GM19455 (cell line): ENCODE results near the gene POLE.

ENCODE experiments used
- ATAC-seq: cut with Tn5 transposase; IDR thresholded peaks from one replicate; pipeline ENCODE4 v1.9.1; 2021; ENCODE audit not compliant: unreplicated experiment

The POLE gene

GRCh38 chr12:132658149-132658894 is 28.8 kb downstream of the POLE start:
- ATAC-seq = no peak

DNA sequence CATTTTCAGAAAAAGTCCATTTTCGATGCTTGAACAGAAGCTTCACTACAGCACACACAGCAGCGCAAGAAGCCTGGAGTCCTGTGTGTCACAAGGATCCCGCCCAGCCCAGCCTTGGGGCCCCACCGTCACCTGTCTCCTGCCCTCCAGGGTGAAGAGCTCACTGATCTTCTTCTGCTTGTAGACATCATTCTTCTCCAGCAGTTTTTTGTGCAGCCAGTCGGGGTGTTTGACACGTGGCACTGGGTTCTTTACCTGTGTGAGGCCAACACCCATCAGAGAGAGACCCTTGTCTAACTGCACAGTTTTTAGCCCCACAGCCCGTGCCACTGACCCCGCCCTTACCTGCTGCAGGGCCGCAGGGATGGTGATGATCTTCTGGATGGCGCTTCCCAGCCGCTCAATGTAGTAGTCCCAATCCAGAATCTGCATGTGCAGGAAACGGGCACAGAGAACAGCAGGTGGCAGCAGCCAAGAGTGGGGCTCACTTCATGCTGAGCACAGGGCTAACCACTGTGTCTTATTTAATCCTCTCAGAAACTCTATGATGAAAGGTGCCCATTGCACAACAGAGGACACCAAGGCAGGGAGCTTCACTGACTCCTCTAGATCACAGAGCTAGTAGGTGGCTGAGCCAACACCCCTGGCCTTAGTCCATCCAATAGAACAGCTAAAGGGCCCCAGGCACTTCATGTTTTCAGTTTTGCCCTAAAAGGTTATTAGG is 30.0 kb downstream of the POLE start:
- no peak for ATAC-seq

DNA sequence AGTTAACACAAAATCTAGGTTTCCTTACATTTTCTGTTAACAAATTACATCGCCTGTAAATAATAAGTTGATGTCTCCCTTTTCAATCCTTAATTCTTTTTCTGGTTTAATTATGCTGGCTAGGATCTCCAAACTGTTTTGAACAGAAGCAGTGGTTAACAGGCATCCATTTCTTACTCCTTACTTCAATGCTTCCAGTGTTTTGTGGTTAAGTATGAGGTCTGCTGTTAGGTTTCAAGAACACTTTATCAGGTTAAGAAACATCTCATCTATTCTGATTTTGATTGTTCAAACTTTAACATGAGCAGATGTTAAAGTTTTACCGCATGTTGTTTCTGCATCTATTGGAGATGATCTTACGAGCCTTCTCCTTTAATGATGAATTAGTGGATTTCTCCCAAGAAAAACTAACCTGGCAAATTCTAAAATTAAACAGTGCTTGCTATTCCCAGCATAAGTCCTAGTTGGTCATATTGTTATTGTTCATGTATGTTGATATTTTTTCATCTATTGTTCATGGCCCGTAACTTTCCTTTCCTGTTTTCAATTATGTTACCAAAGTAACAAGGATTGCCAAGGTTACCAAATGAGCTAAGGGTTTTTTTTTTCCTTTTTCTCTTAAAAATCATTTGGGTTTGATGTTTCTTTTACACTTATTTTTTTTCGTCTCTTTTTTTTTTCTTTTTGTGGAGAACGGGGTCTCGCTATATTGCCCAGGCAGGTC is 33.4 kb downstream of the POLE start:
- no peak for ATAC-seq

DNA sequence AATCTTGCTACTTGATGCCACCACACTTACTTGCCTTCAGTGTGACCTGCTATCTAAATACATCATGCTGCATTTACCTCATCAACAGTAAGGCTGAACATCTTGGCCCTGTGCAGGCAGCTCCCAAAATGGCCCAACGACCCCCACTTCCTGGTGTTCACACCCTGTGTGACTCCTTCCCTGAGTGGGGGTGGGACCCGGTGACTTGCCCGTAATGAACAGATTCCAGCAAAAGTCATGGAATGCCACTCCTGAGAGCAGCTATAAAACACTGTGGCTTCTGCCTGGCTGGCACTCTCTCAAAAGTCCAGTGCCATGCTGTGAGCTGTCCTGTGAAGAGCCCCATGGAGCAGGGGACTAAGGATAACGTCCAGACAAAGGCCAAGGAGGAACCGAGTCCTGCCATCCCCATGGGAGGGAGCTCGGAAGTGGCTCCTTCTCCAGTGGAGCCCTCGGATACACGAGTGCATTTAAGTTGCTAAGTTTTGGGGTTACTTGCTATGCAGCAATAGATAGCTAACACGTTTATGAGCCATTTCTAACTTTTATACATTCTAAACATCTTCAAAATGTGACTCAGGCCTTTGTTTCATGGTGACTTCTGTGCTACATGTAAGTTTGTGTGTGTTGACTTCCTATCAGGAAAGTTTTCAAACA is 35.6 kb downstream of the POLE start:
- no peak for ATAC-seq

GRCh38 chr12:132649226-132649945 is 37.8 kb downstream of the POLE start:
- no peak for ATAC-seq

DNA sequence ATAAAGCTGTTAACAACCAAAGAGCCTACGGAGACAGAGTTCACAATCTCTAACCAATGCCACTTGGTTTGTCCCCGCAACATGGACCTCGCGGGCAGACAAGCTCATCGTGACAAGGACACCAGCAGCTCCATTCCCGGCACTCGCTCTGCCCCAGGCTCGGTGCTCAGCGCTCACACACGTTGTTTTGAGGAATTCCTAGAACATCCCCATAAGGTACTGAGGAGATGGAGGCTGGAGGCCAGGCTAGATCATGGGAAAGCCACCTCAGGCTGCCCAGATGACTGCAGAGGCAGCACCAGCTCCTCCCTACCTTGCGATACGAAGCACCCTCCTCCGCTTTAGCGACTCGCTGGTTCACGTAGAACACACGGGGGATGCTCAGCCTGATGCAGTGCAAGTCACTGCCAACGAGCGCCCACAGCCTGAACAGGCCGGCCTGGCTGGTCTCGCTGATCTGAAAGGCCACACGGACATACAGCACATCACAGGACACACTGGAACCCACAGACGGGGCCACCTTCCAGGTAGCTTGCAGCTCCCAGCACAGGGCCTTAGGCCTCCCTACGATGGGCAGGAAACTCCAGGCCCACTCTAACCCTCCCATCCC is 38.4 kb downstream of the POLE start:
- ATAC-seq = no peak

DNA sequence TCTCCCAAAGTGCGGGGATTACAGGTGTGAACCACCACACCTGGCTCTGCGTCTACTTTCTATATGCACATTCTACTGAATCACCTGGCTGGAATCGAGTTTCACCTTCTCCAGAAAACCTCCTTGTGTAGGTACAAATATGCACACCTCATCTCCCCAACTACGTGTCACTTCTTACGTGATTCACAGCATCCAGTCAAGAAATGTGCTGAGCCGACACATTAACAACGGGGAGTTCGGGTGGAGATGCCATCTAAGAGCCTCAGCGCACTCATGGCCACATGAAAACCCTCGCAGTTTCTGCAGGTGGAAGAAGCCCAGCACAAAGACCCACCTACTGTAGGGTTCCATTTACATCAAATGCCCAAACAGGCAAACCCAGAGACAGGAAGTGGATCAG is 39.3 kb downstream of the POLE start:
- no peak for ATAC-seq

DNA sequence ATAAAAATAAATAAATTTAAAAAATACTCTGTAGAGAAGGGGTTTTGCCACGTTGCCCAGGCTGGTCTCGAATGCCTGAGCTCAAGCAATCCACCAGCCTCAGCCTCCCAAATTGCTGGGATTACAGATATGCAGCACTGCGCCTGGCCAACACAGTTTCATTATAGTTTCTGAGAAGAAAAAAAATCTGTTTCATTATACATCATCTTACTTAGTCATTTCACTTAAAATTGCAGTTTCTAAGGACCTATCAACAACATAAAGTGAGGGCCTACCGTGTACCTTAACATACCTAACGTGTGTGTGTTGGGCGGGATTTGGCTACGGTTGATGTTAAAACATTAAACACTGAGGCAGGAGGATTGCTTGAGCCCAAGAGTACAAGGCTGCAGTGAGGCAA is 40.3 kb downstream of the POLE start:
- no peak for ATAC-seq

DNA sequence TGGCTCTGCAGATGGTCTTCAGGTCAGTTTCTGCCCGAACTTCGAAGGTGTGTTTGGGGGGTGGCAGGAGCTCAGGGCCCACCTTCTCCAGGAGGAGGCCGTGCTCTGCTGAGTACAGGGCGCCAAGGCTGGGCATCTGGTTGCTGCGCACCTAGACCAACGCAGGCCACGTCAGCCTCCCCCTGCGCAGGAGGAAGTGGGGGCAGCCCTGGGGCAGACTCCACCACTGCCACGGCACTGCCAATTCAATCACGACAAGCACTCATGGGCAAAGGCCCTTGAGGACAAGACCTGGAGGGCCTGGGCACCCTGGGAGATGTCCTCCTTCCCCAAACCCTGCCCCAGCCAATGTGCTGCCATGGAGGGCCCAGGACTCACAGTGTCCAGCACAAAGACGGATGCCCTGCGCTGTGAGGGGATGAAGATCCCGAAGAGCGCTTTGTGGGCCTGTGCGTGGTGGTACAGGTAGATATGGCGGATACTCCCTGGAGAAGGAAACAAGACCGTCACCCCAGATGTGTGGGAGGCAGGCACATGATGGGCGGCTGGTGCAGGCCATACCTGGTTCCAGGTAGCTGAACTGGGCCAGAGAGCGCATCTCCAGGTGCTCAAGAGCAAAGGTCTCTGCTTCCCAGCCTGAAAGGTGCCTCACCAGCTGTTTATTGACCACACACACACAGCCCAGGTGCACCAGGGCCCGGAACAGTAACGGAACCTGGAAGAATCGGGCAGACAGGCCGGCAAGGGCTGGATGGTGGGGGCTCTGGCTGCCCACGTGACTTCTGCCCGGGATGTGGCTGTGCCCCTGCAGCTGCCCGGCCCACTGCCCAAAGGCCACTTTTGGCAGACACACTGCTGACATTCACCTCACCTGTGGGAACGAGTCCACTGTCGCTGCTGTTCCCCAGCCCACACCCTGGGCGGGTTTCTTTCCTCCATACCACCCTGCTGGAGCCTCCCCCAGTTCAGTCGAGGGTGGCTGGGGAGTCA is 44.0 kb downstream of the POLE start:
- ATAC-seq = no peak

GRCh38 chr12:132641811-132642650 is 45.1 kb downstream of the POLE start:
- ATAC-seq = no peak

- no peak for ATAC-seq
These were observed 46.2 kb downstream of the POLE start for GRCh38 chr12:132640936-132641335.

- no peak for ATAC-seq
These were observed 47.1 kb downstream of the POLE start for GRCh38 chr12:132639956-132640520.

DNA sequence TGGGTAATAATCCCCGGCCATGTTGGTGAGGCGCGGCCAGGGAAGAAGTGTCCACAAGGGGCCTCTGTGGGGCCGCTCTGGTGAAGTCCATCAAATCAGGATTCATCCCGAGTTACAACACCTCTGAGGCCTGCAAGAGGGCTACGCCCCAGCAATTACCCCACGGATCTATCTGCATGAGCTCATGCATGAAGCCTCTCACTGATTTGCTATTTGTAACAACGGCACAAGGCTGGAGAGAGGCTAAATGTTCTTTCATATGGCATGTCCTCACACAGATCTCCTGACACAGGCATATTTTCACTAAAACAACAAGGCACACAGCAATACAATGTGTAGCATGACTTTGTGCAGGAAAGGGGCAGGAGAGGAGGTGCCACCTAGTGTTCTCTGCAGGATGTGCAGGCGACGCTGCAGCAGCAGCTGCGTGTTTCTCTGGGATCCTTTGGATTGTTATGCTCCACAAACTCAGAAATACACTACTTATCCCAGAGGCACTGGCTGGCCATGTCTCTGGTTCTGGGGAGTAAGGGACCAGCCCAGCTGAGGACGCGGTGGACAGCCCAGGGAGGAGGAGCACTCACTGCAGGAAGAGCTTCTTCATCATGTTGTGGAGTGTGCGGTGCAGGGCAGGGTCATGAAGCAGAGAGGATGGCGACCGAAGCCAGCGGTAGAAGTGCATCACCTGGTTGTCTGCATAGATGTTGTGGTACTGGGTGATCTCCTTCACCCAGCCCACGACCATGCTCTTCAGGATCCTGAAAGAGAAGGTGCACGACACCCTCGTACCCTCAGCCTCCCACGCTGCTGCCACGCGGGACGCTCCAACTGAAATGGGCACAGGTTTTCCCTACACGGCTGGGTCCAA is 48.4 kb downstream of the POLE start:
- ATAC-seq = no peak

DNA sequence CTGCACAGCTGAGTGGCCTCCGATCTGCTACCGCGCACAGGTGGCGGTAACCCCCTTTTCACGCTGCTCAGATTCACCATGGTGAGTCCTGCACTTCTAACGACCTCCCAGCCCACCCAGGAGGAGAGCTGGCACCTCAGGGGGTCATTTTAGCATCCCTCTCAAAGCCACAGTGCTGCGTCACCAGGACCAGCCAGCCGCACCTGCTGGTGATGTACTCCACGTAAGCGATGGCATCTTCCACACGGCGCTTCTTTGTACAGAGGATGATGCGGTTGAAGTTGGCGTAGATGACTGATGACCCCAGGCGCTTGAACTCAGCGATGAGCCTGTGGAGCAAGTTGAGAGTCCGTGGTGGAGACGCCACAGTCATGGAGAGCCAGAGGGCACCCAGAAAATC is 49.3 kb downstream of the POLE start:
- ATAC-seq = no peak

DNA sequence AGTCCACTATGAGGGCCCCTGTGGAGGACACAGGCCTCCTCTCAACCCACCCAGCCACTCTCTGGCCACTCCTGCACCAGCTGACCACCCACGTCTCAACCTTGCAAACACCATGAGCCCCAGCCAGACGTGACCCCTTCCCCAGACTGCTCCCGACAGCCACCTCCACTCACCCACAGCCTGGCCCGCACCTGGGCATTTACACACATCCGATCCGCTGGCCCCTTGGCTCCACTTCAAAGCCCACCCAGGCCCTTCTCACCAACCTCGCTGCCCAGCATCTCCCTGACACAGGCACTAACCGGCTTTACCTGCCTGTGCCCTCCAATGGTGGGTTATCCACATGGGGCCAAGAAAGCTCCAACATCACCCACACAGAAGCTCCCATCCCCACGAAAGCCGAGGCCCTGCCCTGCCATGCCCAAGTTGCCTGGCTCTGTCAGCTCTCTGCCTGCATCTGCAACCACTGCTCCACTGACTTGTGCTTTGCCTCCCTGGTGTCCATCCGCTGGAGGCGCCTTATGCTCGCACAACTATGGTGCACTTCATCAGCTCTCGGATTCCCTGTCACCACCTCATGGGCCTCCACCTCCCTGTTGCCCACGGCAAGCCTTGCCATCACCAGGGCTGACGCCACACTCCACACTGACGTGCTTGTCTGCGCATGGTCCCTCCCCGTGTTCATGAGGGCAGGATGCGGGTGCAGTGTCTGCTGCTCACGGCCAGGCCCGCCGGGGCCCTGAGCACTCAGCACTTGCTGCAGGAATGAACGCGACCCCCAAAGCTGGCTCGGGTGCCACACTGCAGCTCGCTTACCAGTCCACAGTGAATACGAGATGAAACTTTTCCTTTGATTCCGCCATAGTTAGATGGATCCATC is 51.8 kb downstream of the POLE start:
- no peak for ATAC-seq

DNA sequence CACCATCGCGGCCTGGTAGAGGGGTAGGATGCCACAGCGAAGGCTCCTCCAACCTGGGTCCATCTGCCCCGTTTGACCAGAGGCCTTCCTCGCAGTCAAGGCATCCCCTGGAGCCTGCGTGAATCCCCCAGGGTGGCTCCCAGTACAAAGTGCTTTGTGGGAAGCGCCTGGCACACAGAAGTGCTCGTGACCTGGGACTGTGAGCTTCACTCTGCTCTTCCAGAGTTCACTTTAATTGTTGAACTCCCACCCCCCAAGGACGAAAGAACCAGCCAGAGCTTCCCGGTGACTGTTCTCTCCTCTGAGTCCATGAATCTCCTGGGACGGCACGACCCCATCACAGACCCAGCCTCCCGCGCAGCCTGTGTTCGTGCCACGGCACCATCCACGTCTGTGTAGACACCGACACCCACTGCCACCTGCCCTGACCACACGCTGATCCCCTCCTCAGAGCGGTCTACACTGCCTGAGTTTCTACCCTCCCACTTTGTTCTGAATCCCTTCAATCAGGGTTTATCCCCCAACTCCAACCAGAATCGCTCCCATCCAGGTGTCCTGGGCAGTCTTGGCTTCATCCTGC is 52.6 kb downstream of the POLE start:
- ATAC-seq = no peak
